Left ventricle myocardium superior (tissue), 1 donor: ENCODE data around the gene PTPRN2. TPM values are rescaled to one million over a fixed set of nuclear protein-coding genes. Genes with fewer than 3 reads are reported as not detected.
"Not testable (repeated sequence)": the region's sequence is repeated elsewhere in the genome, so short reads cannot be mapped to it uniquely, and the experiment has no call there.

Source experiments
- ATAC-seq: fragments of 200-7000 bp; cut with Tn5 transposase; one replicate; pipeline ENCODE4 v1.9.1; 2020; ENCODE audit warnings: mild to moderate bottlenecking, moderate library complexity
- DNase-seq: peaks from one replicate; pipeline ENCODE4 v3.0.0-alpha.2; 2020
- intact Hi-C: fragments of 100-400 bp; cut with micrococcal nuclease; formaldehyde crosslinking; loops from one replicate; pipeline ENCODE4 v1.11.0; 2022
- total RNA-seq: library from RNA; stranded (reverse); fragmentation: NEBNext Ultra II Directional; extraction: Animal tissue kit (Norgen Biotek cat#: 25700); gene quantifications from one replicate; pipeline ENCODE4 v1.2.1, GENCODE V29; 2021
- donor health status: DM: no; HTN: yes; CAD: no; lungs with severe emphysema.

PTPRN2 gene
- total RNA-seq, 1 donor from 2014 or later, result 1.3 TPM

DNA sequence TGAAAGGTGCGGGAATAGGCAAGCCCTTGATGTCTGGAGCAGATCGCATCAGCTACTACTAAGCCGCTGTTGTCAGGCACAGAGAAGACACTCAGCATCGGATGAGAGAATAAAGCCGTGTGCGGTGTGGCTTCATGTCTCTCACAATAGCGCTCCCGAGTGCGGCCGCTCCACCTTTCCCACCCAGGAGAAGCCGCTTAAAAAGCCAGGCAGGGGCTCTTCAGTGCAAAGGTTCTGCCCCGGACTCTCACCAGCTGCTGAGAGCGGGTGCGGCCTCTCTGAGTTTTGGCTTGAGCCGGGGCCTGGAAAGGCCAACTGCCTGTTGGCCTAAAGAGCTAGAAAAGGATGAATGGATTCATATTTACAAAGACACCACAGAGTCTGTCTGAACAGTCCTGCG is 650.2 kb downstream of the PTPRN2 start:
- DNase-seq (no peak), ATAC-seq (no peak)
- intact Hi-C loops, result no loop called here

DNA sequence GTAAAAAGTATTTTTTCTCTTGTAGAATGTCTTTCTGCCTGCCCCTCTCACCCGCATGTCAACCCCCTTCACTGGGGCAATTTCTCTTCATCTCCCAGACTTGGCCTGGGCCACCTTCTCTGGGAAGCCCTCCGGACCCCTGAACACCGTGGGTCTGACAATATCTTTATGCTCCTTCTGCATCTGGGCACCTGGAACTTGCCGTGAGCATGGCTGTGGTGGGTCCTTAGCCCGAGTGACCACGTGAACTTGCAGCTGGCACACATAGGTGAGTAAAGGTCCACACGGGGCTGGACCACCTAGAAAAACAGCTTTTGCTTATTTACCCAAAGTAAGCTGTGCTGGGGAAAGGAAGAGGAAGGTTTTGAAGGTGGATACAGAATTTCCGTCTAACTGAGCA is 650.6 kb downstream of the PTPRN2 start:
- ATAC-seq, result no peak
- no peak for DNase-seq
- intact Hi-C loops, result no loop called here

- DNase-seq, intact Hi-C loops, ATAC-seq: not testable (repeated sequence)
Measured at GRCh38 chr7:157935721-157936120, 651.9 kb downstream of the PTPRN2 start.

- intact Hi-C loops, DNase-seq, ATAC-seq: not testable (repeated sequence)
Measured at GRCh38 chr7:157933219-157934155, 654.1 kb downstream of the PTPRN2 start.

GRCh38 chr7:157932498-157933218 is 655.0 kb downstream of the PTPRN2 start:
- DNase-seq, result no peak
- ATAC-seq, result no peak
- intact Hi-C loops, result no loop called here

- intact Hi-C loops, result no loop called here
- ATAC-seq, result no peak
Measured at GRCh38 chr7:157930926-157931466, 656.6 kb downstream of the PTPRN2 start.

GRCh38 chr7:157930441-157930840 is 657.2 kb downstream of the PTPRN2 start:
- intact Hi-C loops, result no loop called here
- DNase-seq (no peak), ATAC-seq (no peak)

More at GRCh38 chr7:157930926-157931466, 656.6 kb downstream of the PTPRN2 start:
- DNase-seq, result no peak

GRCh38 chr7:157929671-157930070 is 658.0 kb downstream of the PTPRN2 start:
- DNase-seq, result no peak
- ATAC-seq, result no peak
- intact Hi-C loops, result no loop called here

- ATAC-seq (no peak), DNase-seq (no peak)
- intact Hi-C loops, result no loop called here
Measured at GRCh38 chr7:157928808-157929425, 658.7 kb downstream of the PTPRN2 start.

DNA sequence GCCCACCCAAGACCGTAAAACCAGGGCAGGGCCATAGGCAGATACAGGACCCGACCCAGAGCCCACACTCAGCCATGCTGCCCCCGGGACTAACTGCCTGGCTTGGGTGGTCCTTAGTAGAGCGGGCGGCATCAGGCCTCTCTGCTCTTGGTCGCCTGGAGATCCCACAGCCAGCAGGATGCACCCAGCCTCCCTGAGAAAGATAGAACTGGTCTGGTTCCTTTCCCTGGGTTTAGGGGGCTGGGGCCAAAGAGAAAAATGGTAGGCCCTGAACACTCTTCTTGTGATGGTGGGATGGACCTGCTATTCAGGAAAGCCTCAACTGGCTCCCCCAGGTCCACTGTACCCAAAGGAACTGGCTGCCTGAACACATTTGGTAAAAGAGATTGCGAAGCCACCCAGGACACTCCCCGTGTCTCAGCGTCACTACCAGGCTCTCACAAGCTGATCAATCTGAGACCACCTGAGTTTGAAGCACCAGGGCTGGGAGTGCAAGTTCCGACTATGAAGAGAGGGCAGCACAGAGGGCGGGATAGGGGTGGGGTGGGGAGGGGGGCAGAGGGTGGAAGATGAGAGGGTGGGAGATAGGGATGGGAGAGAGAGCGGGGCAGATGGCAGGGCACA is 659.3 kb downstream of the PTPRN2 start:
- ATAC-seq (no peak), DNase-seq (no peak)
- intact Hi-C loops, result no loop called here

DNA sequence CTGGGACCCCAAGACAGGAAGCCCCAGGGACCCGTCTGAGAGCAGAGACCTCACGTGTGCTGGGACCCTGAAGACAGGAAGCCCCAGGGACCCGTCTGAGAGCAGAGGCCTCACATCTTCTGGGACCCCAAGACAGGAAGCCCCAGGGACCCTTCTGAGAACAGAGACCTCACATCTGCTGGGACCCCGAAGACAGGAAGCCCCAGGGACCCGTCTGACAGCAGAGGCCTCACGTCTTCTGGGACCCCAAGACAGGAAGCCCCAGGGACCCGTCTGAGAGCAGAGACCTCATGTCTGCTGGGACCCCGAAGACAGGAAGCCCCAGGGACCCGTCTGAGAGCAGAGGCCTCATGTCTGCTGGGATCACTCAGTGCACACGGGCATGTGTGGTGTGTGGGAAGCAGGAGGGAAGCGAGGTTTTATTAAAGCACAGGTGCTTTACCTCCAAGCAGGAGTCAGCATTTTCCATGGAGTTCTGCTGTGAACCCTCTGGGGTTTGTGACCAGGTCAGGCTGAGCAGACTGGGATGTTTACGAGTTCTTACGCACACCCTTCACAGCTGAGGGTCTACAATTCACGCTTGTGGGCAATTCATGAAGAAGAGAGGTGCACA is 660.2 kb downstream of the PTPRN2 start:
- ATAC-seq (no peak), DNase-seq (no peak)
- intact Hi-C loops, result no loop called here

- ATAC-seq (no peak), DNase-seq (no peak)
- intact Hi-C loops, result no loop called here
Measured at GRCh38 chr7:157926521-157927150, 661.0 kb downstream of the PTPRN2 start.

GRCh38 chr7:157926107-157926506 is 661.5 kb downstream of the PTPRN2 start:
- no peak for ATAC-seq
- no peak for DNase-seq
- intact Hi-C loops, result no loop called here

GRCh38 chr7:157925383-157925875 is 662.2 kb downstream of the PTPRN2 start:
- ATAC-seq (no peak), DNase-seq (no peak)

GRCh38 chr7:157923903-157924630 is 663.6 kb downstream of the PTPRN2 start:
- intact Hi-C loops, result no loop called here
- ATAC-seq, result no peak

More at GRCh38 chr7:157925383-157925875, 662.2 kb downstream of the PTPRN2 start:
- intact Hi-C loops, result no loop called here

GRCh38 chr7:157922576-157922975 is 665.0 kb downstream of the PTPRN2 start:
- no peak for DNase-seq
- intact Hi-C loops, result no loop called here
- ATAC-seq, result no peak

More at GRCh38 chr7:157923903-157924630, 663.6 kb downstream of the PTPRN2 start:
- DNase-seq, result no peak

- no peak for DNase-seq
- intact Hi-C loops, result no loop called here
- no peak for ATAC-seq
Measured at GRCh38 chr7:157918326-157919080, 669.1 kb downstream of the PTPRN2 start.
